Loucy (cell line): ENCODE data around the gene APOL5.

Experiments
- H2AFZ ChIP-seq: fragments of 200-600 bp; sonication (generic); 2 replicates; pipeline ENCODE4 v1.6.0; 2016; ENCODE audit warnings: antibody characterized with exemption, mild to moderate bottlenecking, low read length, moderate library complexity
- H3F3A ChIP-seq: fragments of 200-600 bp; 2 replicates; pipeline ENCODE4 v1.6.0; 2016; ENCODE audit warnings: antibody characterized with exemption, low read depth, mild to moderate bottlenecking
- H3K27me3 ChIP-seq: fragments of 200-600 bp; sonication (generic); 2 replicates; pipeline ENCODE4 v1.6.1; 2014; ENCODE audit warnings: low read length, mild to moderate bottlenecking; ENCODE audit not compliant: insufficient read depth, poor library complexity, severe bottlenecking
- H3K36me3 ChIP-seq: fragments of 200-600 bp; sonication (generic); 2 replicates; pipeline ENCODE4 v1.6.1; 2016; ENCODE audit warnings: low read length; ENCODE audit not compliant: insufficient read depth
- H3K4me1 ChIP-seq: fragments of 200-600 bp; sonication (generic); 2 replicates; pipeline ENCODE4 v1.5.1; 2014; ENCODE audit warnings: low read length, mild to moderate bottlenecking; ENCODE audit not compliant: insufficient read depth, poor library complexity, severe bottlenecking
- H3K4me2 ChIP-seq: fragments of 200-600 bp; sonication (generic); 2 replicates; pipeline ENCODE4 v1.6.0; 2014; ENCODE audit warnings: antibody characterized with exemption, low read length, low read depth, mild to moderate bottlenecking; ENCODE audit not compliant: poor library complexity, severe bottlenecking
- H3K4me3 ChIP-seq: fragments of 200-600 bp; sonication (generic); 2 replicates; pipeline ENCODE4 v1.5.1; 2014; ENCODE audit warnings: low read length, mild to moderate bottlenecking, mixed read lengths; ENCODE audit not compliant: poor library complexity, severe bottlenecking
- H3K79me2 ChIP-seq: fragments of 200-600 bp; sonication (generic); 2 replicates; pipeline ENCODE4 v1.6.1; 2014; ENCODE audit warnings: low read length; ENCODE audit not compliant: insufficient read depth
- H3K9ac ChIP-seq: fragments of 200-600 bp; sonication (generic); 2 replicates; pipeline ENCODE4 v1.6.0; 2014; ENCODE audit warnings: mild to moderate bottlenecking, low read depth, low read length, moderate library complexity; ENCODE audit not compliant: poor library complexity, severe bottlenecking
- H3K9me2 ChIP-seq: fragments of 200-600 bp; sonication (generic); replicated peaks from 2 replicates; pipeline ENCODE4 v1.6.1; 2016; ENCODE audit warnings: low read depth, low read length, mixed read lengths
- H3K9me3 ChIP-seq: fragments of 200-600 bp; sonication (generic); 2 replicates; pipeline ENCODE4 v1.6.1; 2014; ENCODE audit warnings: mild to moderate bottlenecking, antibody characterized with exemption, low read length, low read depth; ENCODE audit not compliant: insufficient read depth
- H4K20me1 ChIP-seq: fragments of 200-600 bp; sonication (generic); 2 replicates; pipeline ENCODE4 v1.6.0; 2014; ENCODE audit warnings: antibody characterized with exemption, low read length, mild to moderate bottlenecking; ENCODE audit not compliant: insufficient read depth, poor library complexity, severe bottlenecking
- CTCF ChIP-seq: fragments of 200-600 bp; sonication (generic); conservative IDR thresholded peaks from 2 replicates; pipeline ENCODE4 v1.5.1; 2014; ENCODE audit warnings: mild to moderate bottlenecking, antibody characterized with exemption, low read length
- EZH2phosphoT487 ChIP-seq: fragments of 200-600 bp; IDR thresholded peaks from 2 replicates; pipeline ENCODE4 v1.6.1; 2018; ENCODE audit warnings: antibody characterized with exemption, mild to moderate bottlenecking, moderate library complexity, borderline replicate concordance

The APOL5 gene

GRCh38 chr22:35752006-35752862 lies 34.6 kb downstream of the APOL5 start:
- Histone ChIP-seq H4K20me1 (no peaks in the 10 kb centered on the region), H3K9me2 (no peaks in the 10 kb centered on the region), H3K4me2 (peak overlapping the region; percentile 9), H3K9ac (no peak overlapping the region), H3K36me3 (no peaks in the 10 kb centered on the region), H3K4me3 (no peak overlapping the region), H3K27me3 (no peaks in the 10 kb centered on the region), H3F3A (no peaks in the 10 kb centered on the region), H2AFZ (no peak overlapping the region), H3K9me3 (no peaks in the 10 kb centered on the region), H3K4me1 (peaks cover 38% of the 10 kb centered on the region), H3K79me2 (no peaks in the 10 kb centered on the region)
- TF ChIP-seq CTCF: no peak
- no peak for TF ChIP-seq EZH2phosphoT487

GRCh38 chr22:35752863-35753189 lies 35.2 kb downstream of the APOL5 start:
- Histone ChIP-seq H3K9ac (no peak overlapping the region), H3K79me2 (no peaks in the 10 kb centered on the region), H2AFZ (no peak overlapping the region), H3K27me3 (no peaks in the 10 kb centered on the region), H3K4me1 (peaks cover 38% of the 10 kb centered on the region), H3F3A (no peaks in the 10 kb centered on the region), H3K36me3 (no peaks in the 10 kb centered on the region), H3K9me3 (no peaks in the 10 kb centered on the region), H3K4me2 (peak overlapping the region; percentile 9), H3K4me3 (no peak overlapping the region), H4K20me1 (no peaks in the 10 kb centered on the region), H3K9me2 (no peaks in the 10 kb centered on the region)
- TF ChIP-seq CTCF: no peak
- TF ChIP-seq EZH2phosphoT487: no peak

GRCh38 chr22:35754761-35755160 lies 37.1 kb downstream of the APOL5 start:
- H3K36me3 ChIP-seq: no peaks in the 10 kb centered on the region
- no peak overlapping the region for H3K4me3 ChIP-seq
- no peak overlapping the region for H2AFZ ChIP-seq
- no peaks in the 10 kb centered on the region for H3K9me3 ChIP-seq
- H3K9ac ChIP-seq: no peak overlapping the region
- H4K20me1 ChIP-seq: no peaks in the 10 kb centered on the region
- no peak overlapping the region for H3K4me2 ChIP-seq
- H3K9me2 ChIP-seq: no peaks in the 10 kb centered on the region
- TF ChIP-seq CTCF (no peak), EZH2phosphoT487 (no peak)
- peaks cover 26% of the 10 kb centered on the region for H3K4me1 ChIP-seq
- no peaks in the 10 kb centered on the region for H3K79me2 ChIP-seq
- no peaks in the 10 kb centered on the region for H3K27me3 ChIP-seq
- no peaks in the 10 kb centered on the region for H3F3A ChIP-seq
